Activated CD8-positive, alpha-beta T cell treated with anti-CD3 and anti-CD28 coated beads for 36 hours (primary cell): ENCODE results near the gene ZNF689. TPM values are rescaled to one million over a fixed set of nuclear protein-coding genes. Genes with fewer than 3 reads are reported as not detected.
A peak's percentile ranks its signal among the peaks of the same experiment; 100 is the strongest.

ENCODE experiments used
- ATAC-seq: fragments of 200-7000 bp; cut with Tn5 transposase; one replicate; pipeline ENCODE4 v1.10.0; 2021; ENCODE audit warnings: mild to moderate bottlenecking, moderate library complexity
- CTCF ChIA-PET: fragments of 350-600 bp; sonication (Branson Sonifier 250); formaldehyde crosslinking; loops from one replicate; lab custom pipeline; 2021; ENCODE audit warnings: antibody characterized with exemption; lab: Charles Lee
- POLR2A ChIA-PET: fragments of 350-600 bp; sonication (Branson Sonifier 250); formaldehyde crosslinking; loops from one replicate; lab custom pipeline; 2021; ENCODE audit warnings: antibody characterized with exemption; lab: Charles Lee
- DNase-seq: peaks from one replicate; pipeline ENCODE4 v3.0.0-alpha.2; 2020
- H3K27ac Mint-ChIP-seq: one replicate; pipeline ENCODE4 v1.8.0; 2021; ENCODE audit warnings: mild to moderate bottlenecking, mixed read lengths
- H3K27me3 Mint-ChIP-seq: one replicate; pipeline ENCODE4 v1.8.0; 2021; ENCODE audit warnings: mixed read lengths
- H3K36me3 Mint-ChIP-seq: one replicate; pipeline ENCODE4 v1.8.0; 2021; ENCODE audit warnings: low read depth, mixed read lengths
- H3K4me1 Mint-ChIP-seq: one replicate; pipeline ENCODE4 v1.8.0; 2021; ENCODE audit warnings: low read depth, mixed read lengths
- H3K4me3 Mint-ChIP-seq: one replicate; pipeline ENCODE4 v1.8.0; 2021; ENCODE audit warnings: mild to moderate bottlenecking, moderate library complexity, mixed read lengths
- H3K9me3 Mint-ChIP-seq: one replicate; pipeline ENCODE4 v1.8.0; 2021; ENCODE audit warnings: mixed read lengths
- intact Hi-C: fragments of 100-400 bp; cut with micrococcal nuclease; formaldehyde crosslinking; loops from one replicate; pipeline ENCODE4 v1.10.0; 2022
- total RNA-seq, 2 experiments: library from RNA; stranded (reverse); gene quantifications; one replicate each; pipeline ENCODE4 v1.2.3, GENCODE V29; 2021
- TF ChIP-seq, protein P1 (sequence below): fragments of 200-600 bp; IDR thresholded peaks from one replicate; pipeline ENCODE4 v1.8.0; 2022; ENCODE audit warnings: antibody characterized with exemption, mild to moderate bottlenecking

Gene ZNF689
- total RNA-seq = 10 to 100 TPM in 1 of 2 experiments, 1 to 10 TPM in 1; 9.8 to 11.3 TPM

DNA sequence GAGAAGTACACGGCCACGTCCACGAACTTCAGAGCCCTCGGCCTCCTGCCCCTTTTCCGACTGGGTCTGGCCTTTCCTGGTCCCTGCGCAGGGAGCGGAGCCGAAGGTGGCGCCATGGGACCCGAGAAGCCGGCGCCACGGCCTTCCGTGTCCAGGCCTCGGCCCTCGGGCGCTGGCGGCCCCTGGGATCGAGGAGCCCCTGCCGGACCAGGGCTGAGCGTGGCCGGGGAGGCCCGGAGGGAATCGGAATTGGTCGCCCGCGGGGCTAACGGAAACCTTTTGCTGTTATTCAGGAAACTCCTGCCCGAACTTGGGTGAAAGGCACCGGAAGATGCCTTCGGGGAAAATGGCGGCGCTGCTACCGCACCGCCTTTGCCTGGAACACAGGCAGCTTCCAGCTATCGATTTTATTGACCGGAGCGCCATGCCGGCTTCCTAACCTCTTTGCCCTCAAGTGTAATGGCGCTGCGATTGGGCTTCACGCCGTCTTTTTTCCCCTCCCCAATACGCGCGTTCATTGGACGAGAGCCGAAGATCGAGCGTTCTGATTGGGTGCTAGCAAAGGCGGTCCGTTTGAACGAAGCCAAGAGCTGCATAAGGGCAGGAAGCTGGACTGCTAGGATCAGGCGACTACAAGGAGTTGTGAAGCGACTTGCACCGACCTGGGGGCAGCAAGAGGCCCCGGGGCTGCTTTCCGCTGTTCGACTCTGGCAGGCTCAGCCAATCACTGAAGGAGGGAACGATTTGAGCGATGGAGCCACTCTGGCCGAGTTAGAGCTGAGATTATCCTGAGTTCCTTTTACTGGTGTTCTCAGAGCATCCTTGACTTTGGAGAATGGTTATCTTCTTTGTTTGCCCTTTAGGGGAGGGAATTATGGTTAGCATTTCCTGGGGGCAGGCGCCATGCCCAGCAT, at the start of gene ZNF689:
TSS of gene ZNF689 (minus strand) at position 464 of the 914 bp plus-strand sequence. CDS start at position 116, 348 bp downstream.
- peaks cover 17% of the 10 kb centered on the region for H3K36me3 Mint-ChIP-seq
- no peaks in the 10 kb centered on the region for H3K9me3 Mint-ChIP-seq
- ChIA-PET POLR2A (interaction anchor here (0.6 to 3.5 kb wide), 14 partner anchors 10 to 180 kb away, joined by 3 to 11 read pairs (median 4); partner anchors contain the start of genes DCTPP1, ITGAL, PRR14 and ZNF747), CTCF (interaction anchor here (0.7 to 3.7 kb wide), 10 partner anchors 10 to 200 kb away, joined by 3 to 29 read pairs (median 4); partner anchors contain the start of gene DCTPP1)
- H3K27me3 Mint-ChIP-seq = no peaks in the 10 kb centered on the region
- peak within 1 kb of the TSS; percentile 93 for H3K27ac Mint-ChIP-seq
- peak; percentile 86 for ATAC-seq
- peak; percentile 96 for DNase-seq
- intact Hi-C loops = no loop called here
- peak within 1 kb of the TSS; percentile 89 for H3K4me3 Mint-ChIP-seq
- TF ChIP-seq, protein P1, sequence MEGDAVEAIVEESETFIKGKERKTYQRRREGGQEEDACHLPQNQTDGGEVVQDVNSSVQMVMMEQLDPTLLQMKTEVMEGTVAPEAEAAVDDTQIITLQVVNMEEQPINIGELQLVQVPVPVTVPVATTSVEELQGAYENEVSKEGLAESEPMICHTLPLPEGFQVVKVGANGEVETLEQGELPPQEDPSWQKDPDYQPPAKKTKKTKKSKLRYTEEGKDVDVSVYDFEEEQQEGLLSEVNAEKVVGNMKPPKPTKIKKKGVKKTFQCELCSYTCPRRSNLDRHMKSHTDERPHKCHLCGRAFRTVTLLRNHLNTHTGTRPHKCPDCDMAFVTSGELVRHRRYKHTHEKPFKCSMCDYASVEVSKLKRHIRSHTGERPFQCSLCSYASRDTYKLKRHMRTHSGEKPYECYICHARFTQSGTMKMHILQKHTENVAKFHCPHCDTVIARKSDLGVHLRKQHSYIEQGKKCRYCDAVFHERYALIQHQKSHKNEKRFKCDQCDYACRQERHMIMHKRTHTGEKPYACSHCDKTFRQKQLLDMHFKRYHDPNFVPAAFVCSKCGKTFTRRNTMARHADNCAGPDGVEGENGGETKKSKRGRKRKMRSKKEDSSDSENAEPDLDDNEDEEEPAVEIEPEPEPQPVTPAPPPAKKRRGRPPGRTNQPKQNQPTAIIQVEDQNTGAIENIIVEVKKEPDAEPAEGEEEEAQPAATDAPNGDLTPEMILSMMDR = no peak
- peaks cover 15% of the 10 kb centered on the region for H3K4me1 Mint-ChIP-seq

GRCh38 chr16:30658731-30659506, 48.7 kb upstream of the ZNF689 start:
- TF ChIP-seq, protein P1 = no peak
- Mint-ChIP-seq H3K4me1 (peaks cover 48% of the 10 kb centered on the region), H3K27ac (peak overlapping the region; percentile 100), H3K4me3 (peak overlapping the region; percentile 97), H3K36me3 (peaks cover 60% of the 10 kb centered on the region), H3K27me3 (no peaks in the 10 kb centered on the region), H3K9me3 (no peaks in the 10 kb centered on the region)
- peak; percentile 98 for DNase-seq
- CTCF ChIA-PET = interaction anchor here (1.2 to 4.6 kb wide), 9 partner anchors 9 to 229 kb away, joined by 3 to 67 read pairs (median 5); partner anchors contain the start of genes DCTPP1 and PRR14
- peak; percentile 69 for ATAC-seq
- POLR2A ChIA-PET = interaction anchor here (0.6 to 4.1 kb wide), 16 partner anchors 9 to 300 kb away, joined by 3 to 36 read pairs (median 4); partner anchors contain the start of genes PHKG2, PRR14 and SRCAP
- intact Hi-C loops = loop anchor here (10.0 kb wide), 1 partner anchor 236 kb away; the partner anchor contains the start of genes BCL7C and CTF1

- H3K4me1 Mint-ChIP-seq = peaks cover 41% of the 10 kb centered on the region
- peak within 1 kb of the TSS; percentile 97 for H3K4me3 Mint-ChIP-seq
- intact Hi-C loops = loop anchor here (10.0 kb wide), 1 partner anchor 237 kb away; the partner anchor contains the start of genes BCL7C and CTF1
- H3K36me3 Mint-ChIP-seq = peaks cover 54% of the 10 kb centered on the region
- H3K27me3 Mint-ChIP-seq = no peaks in the 10 kb centered on the region
- no peaks in the 10 kb centered on the region for H3K9me3 Mint-ChIP-seq
- ChIA-PET POLR2A (interaction anchor here (0.6 to 4.1 kb wide), 11 partner anchors 8 to 280 kb away, joined by 3 to 36 read pairs (median 4); partner anchors contain the start of genes PHKG2, PRR14 and SRCAP), CTCF (interaction anchor here (0.6 to 4.6 kb wide), 9 partner anchors 16 to 228 kb away, joined by 3 to 67 read pairs (median 4); partner anchors contain the start of gene DCTPP1)
- TF ChIP-seq, protein P1 = peak; percentile 62
- peak within 1 kb of the TSS; percentile 100 for H3K27ac Mint-ChIP-seq
- peak; percentile 79 for ATAC-seq
- DNase-seq = peak; percentile 100
Measured at GRCh38 chr16:30657866-30658730, 47.9 kb upstream of the ZNF689 start, which contains the start of gene FBRS. TSS of gene FBRS (plus strand) at chr16:30658431. CDS start at chr16:30659519, 1,088 bp downstream.
